ENCODE measurements around the gene MEIOSIN. TPM values are rescaled to one million over a fixed set of nuclear protein-coding genes. Genes with fewer than 3 reads are reported as not detected.

MEIOSIN gene
- total and polyA plus RNA-seq, 2 of the 13 experiments (the other 11 are each of a cell fraction or from before 2014, with no cell fraction given), result not detected

- TF ChIP-seq PCBP2 (optimal IDR thresholded peaks at IDR 0.05; ENCODE audit: low read depth, low read length, poor library complexity, severe bottlenecking) (no peak), ZNF883 (CRISPR knock-in tag; IDR thresholded peaks at IDR 0.05; ENCODE audit: not compliant biosample characterization) (no peak), ZNF24 (IDR thresholded peaks at IDR 0.05) (no peak), ZFP1 (CRISPR knock-in tag; IDR thresholded peaks at IDR 0.05) (no peak), TSC22D2 (CRISPR knock-in tag; IDR thresholded peaks at IDR 0.05; ENCODE audit: borderline replicate concordance) (no peak), ZZZ3 (CRISPR knock-in tag; IDR thresholded peaks at IDR 0.05; ENCODE audit: borderline replicate concordance) (0 out of 2 replicates have a peak, but pooled peaks have one; percentile 46), TAF15 (IDR thresholded peaks at IDR 0.05; ENCODE audit: low read depth, low read length, poor library complexity, severe bottlenecking) (no peak), ZNF251 (CRISPR knock-in tag; IDR thresholded peaks at IDR 0.05) (no peak), TRAFD1 (CRISPR knock-in tag; IDR thresholded peaks at IDR 0.05; ENCODE audit: borderline replicate concordance) (no peak), FOXJ3 (CRISPR knock-in tag; IDR thresholded peaks at IDR 0.05; ENCODE audit: borderline replicate concordance) (no peak), NFRKB (IDR thresholded peaks at IDR 0.05) (no peak), ZKSCAN8 (CRISPR knock-in tag; IDR thresholded peaks at IDR 0.05; ENCODE audit: borderline replicate concordance) (no peak), ZSCAN9 (CRISPR knock-in tag; IDR thresholded peaks at IDR 0.05; ENCODE audit: borderline replicate concordance) (no peak), ZNF687 (CRISPR knock-in tag; IDR thresholded peaks at IDR 0.05) (peak; percentile 79), ZNF790 (CRISPR knock-in tag; IDR thresholded peaks at IDR 0.05; ENCODE audit: borderline replicate concordance) (no peak), ZNF598 (CRISPR knock-in tag; IDR thresholded peaks at IDR 0.05; ENCODE audit: borderline replicate concordance) (0 out of 2 replicates have a peak, but pooled peaks have one; percentile 7), IKZF5 (CRISPR knock-in tag; IDR thresholded peaks at IDR 0.05) (no peak)
Observed at GRCh38 chr19:45730368-45731288, 2.6 kb upstream of the MEIOSIN start, which contains the start of gene FBXO46 (continued).

Data from HepG2 (cell line).